ENCODE data around the gene AOPEP. TPM values are rescaled to one million over a fixed set of nuclear protein-coding genes. Genes with fewer than 3 reads are reported as not detected.

AOPEP gene
- total RNA-seq, 4 donors from 2014 or later, result 305 to 458 (median 419) TPM

DNA sequence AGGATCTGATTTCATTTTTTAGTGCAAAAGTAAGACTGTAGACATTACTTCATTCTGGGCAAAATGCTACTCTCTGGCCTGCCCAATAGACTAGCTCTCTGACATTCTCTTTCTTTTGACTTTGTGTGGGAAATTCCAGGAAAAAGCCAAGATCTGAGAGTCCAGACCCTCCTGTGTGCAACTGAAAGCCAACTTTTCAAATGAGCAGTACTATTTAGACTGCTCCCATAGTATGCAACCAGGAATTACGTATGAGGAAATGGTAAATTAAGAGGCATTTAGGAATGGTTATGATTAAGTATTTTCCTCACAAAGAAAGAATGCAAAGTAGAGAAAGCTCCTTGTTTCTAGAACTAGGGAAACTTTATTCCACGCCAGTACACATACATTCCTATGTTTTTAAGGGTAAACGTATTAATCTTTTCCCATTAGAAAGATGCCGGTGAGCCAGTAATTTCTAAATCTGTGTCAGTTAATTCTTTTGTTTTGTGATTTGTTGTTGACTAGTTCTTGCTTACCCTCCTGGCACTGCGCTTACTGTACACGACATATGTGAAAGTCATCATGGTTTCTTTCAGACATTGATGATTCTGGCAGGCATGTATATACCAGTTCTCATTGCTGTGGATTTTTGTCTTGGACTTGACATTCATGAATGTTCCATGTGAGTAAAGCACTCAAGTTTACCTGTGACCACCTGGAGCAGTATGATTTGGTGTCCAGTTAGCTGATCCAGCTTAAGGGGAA is 56.0 kb downstream of the AOPEP start:
- TF ChIP-seq POLR2AphosphoS5 (IDR thresholded peaks at IDR 0.05) (no peak), EP300 (IDR thresholded peaks at IDR 0.05) (no peak), POLR2A (IDR thresholded peaks at IDR 0.05; ENCODE audit: low read depth) (no peak), CTCF (IDR thresholded peaks at IDR 0.05) (no peak)
- Histone ChIP-seq H3K4me3 (no peak overlapping the region), H3K4me1 (peaks cover 9 to 16% (median 12%) of the 10 kb centered on the region in 4 donors), H3K27me3 (no peaks in the 10 kb centered on the region), H3K36me3 (no peaks in the 10 kb centered on the region), H3K9me3 (no peaks in the 10 kb centered on the region), H3K27ac (replicated peaks in 1 of 4) (peak overlapping the region; percentile 13 to 40 (median 31))
- no peak for DNase-seq (ENCODE audit: extremely low spot score)
- 73% methylated on average over 6 of the region's 6 CpGs for WGBS
- intact Hi-C loops (cut with DNase I), result loop anchor here (2.0 to 10.0 kb wide), 3 partner anchors 225 to 344 kb away; no protein-coding TSS in a partner anchor

DNA sequence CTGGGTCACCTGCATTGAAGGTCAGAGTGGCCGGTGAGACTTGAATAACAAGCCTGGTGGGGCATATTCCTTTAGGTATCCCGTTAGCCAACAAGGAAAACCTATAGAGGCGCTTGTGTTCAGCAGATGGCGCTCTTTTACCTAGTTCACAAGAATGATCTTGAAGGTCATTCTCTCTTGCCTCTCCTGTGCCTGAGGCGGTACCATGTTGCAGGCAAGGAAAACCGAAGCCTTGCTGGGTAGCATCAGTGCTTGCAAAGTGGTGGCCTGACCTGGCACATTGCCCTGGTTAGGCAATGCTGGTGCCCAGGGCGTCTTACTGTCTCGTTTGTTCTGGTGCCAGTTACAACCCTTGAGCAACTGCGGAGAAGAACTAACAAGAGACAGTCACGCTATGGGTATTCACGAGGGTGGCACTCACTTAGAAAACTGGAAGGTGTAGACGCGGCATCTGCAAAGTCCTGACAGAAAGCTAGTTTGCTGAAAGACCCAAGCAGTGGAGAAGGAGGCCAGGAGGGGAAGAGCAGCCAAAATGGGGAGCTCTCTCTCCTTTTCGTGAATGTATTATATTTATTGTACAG is 56.7 kb downstream of the AOPEP start:
- TF ChIP-seq CTCF (IDR thresholded peaks at IDR 0.05), result peak; percentile 67 to 81 (median 77)
- TF ChIP-seq POLR2A (IDR thresholded peaks at IDR 0.05; ENCODE audit: low read depth), result no peak
- TF ChIP-seq EP300 (IDR thresholded peaks at IDR 0.05), result no peak
- peak; percentile 56 to 67 for TF ChIP-seq POLR2AphosphoS5 (IDR thresholded peaks at IDR 0.05)
- intact Hi-C loops (cut with DNase I), result loop anchor here (2.0 to 10.0 kb wide), 3 partner anchors 224 to 344 kb away; no protein-coding TSS in a partner anchor
- Histone ChIP-seq H3K27ac (replicated peaks in 1 of 4) (peak overlapping the region; percentile 13 to 40 (median 31)), H3K9me3 (no peaks in the 10 kb centered on the region), H3K4me1 (peaks cover 9 to 16% (median 12%) of the 10 kb centered on the region in 4 donors), H3K36me3 (no peaks in the 10 kb centered on the region), H3K27me3 (no peaks in the 10 kb centered on the region), H3K4me3 (no peak overlapping the region)
- WGBS, result 52% methylated on average over 14 of the region's 14 CpGs
- no peak for DNase-seq (ENCODE audit: extremely low spot score)

DNA sequence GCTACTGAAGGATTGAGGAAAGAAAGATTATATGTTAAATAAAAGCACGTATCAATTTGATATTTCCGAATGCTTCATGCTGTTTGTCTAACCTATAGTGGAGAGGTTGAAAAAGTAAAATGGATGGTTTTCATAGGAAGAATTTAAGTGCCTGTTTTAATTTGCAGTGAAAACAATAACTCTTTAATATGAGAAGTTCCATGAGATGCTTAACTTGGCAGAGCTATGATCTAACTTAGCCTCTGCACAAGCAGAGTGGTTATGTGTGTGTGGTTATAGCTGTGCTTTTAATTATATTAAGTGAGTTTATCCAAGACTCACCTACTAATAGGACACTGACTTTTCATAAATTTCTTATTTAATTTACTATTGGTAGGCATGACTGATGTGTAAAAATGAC is 57.4 kb downstream of the AOPEP start:
- WGBS, result 95% methylated on average over 2 of the region's 2 CpGs
- DNase-seq (ENCODE audit: extremely low spot score), result no peak
- no peak for TF ChIP-seq CTCF (IDR thresholded peaks at IDR 0.05)
- no peak for TF ChIP-seq EP300 (IDR thresholded peaks at IDR 0.05)
- TF ChIP-seq POLR2A (IDR thresholded peaks at IDR 0.05; ENCODE audit: low read depth), result no peak
- no peak for TF ChIP-seq POLR2AphosphoS5 (IDR thresholded peaks at IDR 0.05)
- Histone ChIP-seq H3K27ac (replicated peaks in 1 of 4) (no peak overlapping the region), H3K27me3 (no peaks in the 10 kb centered on the region), H3K4me1 (peaks cover 9 to 16% (median 12%) of the 10 kb centered on the region in 4 donors), H3K36me3 (no peaks in the 10 kb centered on the region), H3K4me3 (no peak overlapping the region), H3K9me3 (no peaks in the 10 kb centered on the region)
- intact Hi-C loops (cut with DNase I), result loop anchor here (2.0 to 10.0 kb wide), 3 partner anchors 223 to 343 kb away; no protein-coding TSS in a partner anchor

DNA sequence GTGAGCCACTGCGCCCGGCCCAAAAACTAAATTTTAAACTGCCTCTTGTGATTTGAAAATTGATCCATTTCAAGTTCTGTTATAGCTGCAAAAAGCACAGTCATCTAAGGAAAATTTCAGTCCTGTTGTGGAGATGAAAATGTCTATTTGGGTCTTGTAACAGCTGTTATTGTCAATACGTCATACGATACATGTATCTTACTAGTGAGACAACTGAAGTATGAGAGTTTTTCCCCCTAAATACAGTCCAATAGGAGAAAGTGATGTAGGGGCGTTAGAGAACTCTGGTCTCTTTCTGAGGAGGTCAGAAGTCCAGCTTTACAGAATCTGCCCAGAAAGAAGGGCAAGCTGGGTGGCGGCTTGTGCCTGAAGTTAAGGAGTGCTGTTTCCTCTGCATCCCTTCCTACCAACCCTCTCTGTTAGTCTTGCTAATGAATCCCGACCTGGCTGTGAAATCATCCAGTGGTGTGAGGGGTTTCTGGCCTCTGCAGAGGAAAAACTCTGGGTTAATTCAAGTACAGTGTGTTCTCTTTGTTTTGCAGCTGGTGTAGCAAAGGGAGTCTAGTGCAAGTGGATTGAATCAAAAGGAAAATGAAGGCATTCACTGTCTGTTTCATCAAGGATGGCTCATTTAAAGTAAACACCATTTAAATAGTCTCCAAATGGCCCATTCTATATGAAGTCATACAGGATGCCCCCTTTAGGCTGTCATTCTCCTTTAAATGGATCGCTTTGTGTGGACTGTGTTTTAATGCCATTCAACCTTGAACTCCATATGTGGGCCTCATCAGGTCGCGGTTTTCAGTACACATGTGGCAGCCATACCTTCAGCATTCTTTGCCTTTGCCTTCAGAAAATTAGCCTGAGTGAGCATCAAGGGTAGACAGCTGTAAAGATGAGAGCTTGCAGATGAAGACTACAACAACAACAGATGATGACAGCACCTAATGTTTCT is 59.0 kb downstream of the AOPEP start:
- DNase-seq (ENCODE audit: extremely low spot score), result no peak
- Histone ChIP-seq H3K27ac (replicated peaks in 1 of 4) (no peak overlapping the region), H3K4me3 (no peak overlapping the region), H3K27me3 (no peaks in the 10 kb centered on the region), H3K9me3 (no peaks in the 10 kb centered on the region), H3K36me3 (no peaks in the 10 kb centered on the region), H3K4me1 (peaks cover 9 to 16% (median 12%) of the 10 kb centered on the region in 4 donors)
- TF ChIP-seq POLR2A (IDR thresholded peaks at IDR 0.05; ENCODE audit: low read depth), result no peak
- no peak for TF ChIP-seq EP300 (IDR thresholded peaks at IDR 0.05)
- no peak for TF ChIP-seq CTCF (IDR thresholded peaks at IDR 0.05)
- TF ChIP-seq POLR2AphosphoS5 (IDR thresholded peaks at IDR 0.05), result no peak
- intact Hi-C loops (cut with DNase I), result loop anchor here (10.0 kb wide), 1 partner anchor 299 kb away; no protein-coding TSS in a partner anchor
- 86% methylated on average over 10 of the region's 10 CpGs for WGBS

Data from esophagus muscularis mucosa (tissue), 4 donors.